ENCODE data around the gene LIX1. TPM values are rescaled to one million over a fixed set of nuclear protein-coding genes. Genes with fewer than 3 reads are reported as not detected.

The LIX1 gene
- total RNA-seq, 1 experiment from 2014 or later = not detected

- Mint-ChIP-seq H3K36me3 (no peaks in the 10 kb centered on the region), H3K4me3 (no peak overlapping the region), H3K4me1 (peaks cover 17% of the 10 kb centered on the region), H3K9me3 (no peaks in the 10 kb centered on the region), H3K27me3 (ENCODE audit: low read depth) (no peaks in the 10 kb centered on the region), H3K27ac (peak overlapping the region; percentile 34; the same call in 1 of the 2 replicates)
- POLR2A ChIA-PET = no interaction called here
- CTCF ChIA-PET = no interaction called here
- no peak for DNase-seq (ENCODE audit: low spot score)
- ATAC-seq = no peak
- TF ChIP-seq ZNF219 (CRISPR knock-in tag; IDR thresholded peaks at IDR 0.05; ENCODE audit: borderline replicate concordance) (no peak), ZMAT4 (CRISPR knock-in tag; IDR thresholded peaks at IDR 0.05) (no peak), ZNF532 (CRISPR knock-in tag; IDR thresholded peaks at IDR 0.05; ENCODE audit: borderline replicate concordance) (no peak), GTF2I (CRISPR knock-in tag; conservative IDR thresholded peaks at IDR 0.05) (no peak), ZNF512 (CRISPR knock-in tag; IDR thresholded peaks at IDR 0.05; ENCODE audit: borderline replicate concordance) (no peak), ZBTB43 (CRISPR knock-in tag; IDR thresholded peaks at IDR 0.05) (no peak), ATF2 (CRISPR knock-in tag; IDR thresholded peaks at IDR 0.05; ENCODE audit: borderline replicate concordance, low read depth) (no peak), ATF1 (CRISPR knock-in tag; IDR thresholded peaks at IDR 0.05) (no peak), MAX (CRISPR knock-in tag; IDR thresholded peaks at IDR 0.05) (no peak), ARID4B (CRISPR knock-in tag; IDR thresholded peaks at IDR 0.05; ENCODE audit: borderline replicate concordance) (no peak), CTCF (IDR thresholded peaks at IDR 0.05) (no peak), NR3C1 (CRISPR knock-in tag; conservative IDR thresholded peaks at IDR 0.05; ENCODE audit: low read depth) (no peak), ZNF263 (CRISPR knock-in tag; IDR thresholded peaks at IDR 0.05; ENCODE audit: low read depth) (no peak), SP1 (CRISPR knock-in tag; conservative IDR thresholded peaks at IDR 0.05) (no peak)
Observed at GRCh38 chr5:97118261-97119006, 24.0 kb downstream of the LIX1 start.
